Activated CD4-positive, alpha-beta T cell treated with anti-CD3 and anti-CD28 coated beads for 36 hours (primary cell): ENCODE data around the gene CFTR. TPM values are rescaled to one million over a fixed set of nuclear protein-coding genes. Genes with fewer than 3 reads are reported as not detected.

ENCODE experiments used
- ATAC-seq: fragments of 200-7000 bp; cut with Tn5 transposase; one replicate; pipeline ENCODE4 v1.10.0; 2021; ENCODE audit warnings: mild to moderate bottlenecking, moderate library complexity
- CTCF ChIA-PET: fragments of 350-600 bp; sonication (Branson Sonifier 250); formaldehyde crosslinking; loops from one replicate; lab custom pipeline; 2021; ENCODE audit warnings: antibody characterized with exemption; lab: Charles Lee
- POLR2A ChIA-PET: fragments of 350-600 bp; sonication (Branson Sonifier 250); formaldehyde crosslinking; loops from one replicate; lab custom pipeline; 2021; ENCODE audit warnings: antibody characterized with exemption, inconsistent platforms; lab: Charles Lee
- DNase-seq: peaks from one replicate; pipeline ENCODE4 v3.0.0-alpha.2; 2020
- H3K27ac Mint-ChIP-seq: one replicate; pipeline ENCODE4 v1.8.0; 2021; ENCODE audit warnings: mixed read lengths
- H3K27me3 Mint-ChIP-seq: one replicate; pipeline ENCODE4 v1.8.0; 2021; ENCODE audit warnings: mixed read lengths
- H3K36me3 Mint-ChIP-seq: one replicate; pipeline ENCODE4 v1.8.0; 2021; ENCODE audit warnings: low read depth, mixed read lengths
- H3K4me1 Mint-ChIP-seq: one replicate; pipeline ENCODE4 v1.8.0; 2021; ENCODE audit warnings: mixed read lengths
- H3K4me3 Mint-ChIP-seq: one replicate; pipeline ENCODE4 v1.8.0; 2021; ENCODE audit warnings: mild to moderate bottlenecking, moderate library complexity, mixed read lengths
- H3K9me3 Mint-ChIP-seq: one replicate; pipeline ENCODE4 v1.8.0; 2021; ENCODE audit warnings: low read depth, mixed read lengths
- intact Hi-C, 2 experiments: fragments of 100-400 bp; cut with DNase I in 1 of 2; cut with micrococcal nuclease in 1 of 2; formaldehyde crosslinking; loops; one replicate each; pipeline versions ENCODE4 v1.14.2 to v1.15.1; 2022 to 2024; cut with DNase I, micrococcal nuclease
- total RNA-seq, 2 experiments: library from RNA; stranded (reverse); gene quantifications; one replicate each; pipeline ENCODE4 v1.2.3, GENCODE V29; 2021

The CFTR gene
- total RNA-seq, 2 experiments from 2014 or later = not detected

DNA sequence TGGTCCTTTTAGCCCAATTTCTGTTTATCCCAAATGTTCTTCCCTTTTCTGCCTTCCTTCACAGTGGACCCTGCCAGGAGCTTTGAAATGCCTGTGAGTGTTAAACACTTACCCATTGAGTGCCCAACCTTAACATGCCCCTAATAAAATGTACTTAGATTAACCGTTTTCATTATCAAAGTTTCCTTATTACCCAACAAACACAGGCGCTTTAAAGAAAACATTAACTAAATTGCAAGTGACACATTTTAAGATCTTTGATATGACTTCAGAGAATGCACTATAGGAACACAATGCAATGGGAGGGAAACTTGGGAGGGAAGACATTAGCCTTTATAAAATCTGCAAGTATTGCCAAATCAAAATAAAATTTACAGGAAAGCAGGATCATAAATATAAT is 177.0 kb downstream of the CFTR start:
- no peak overlapping the region for H3K27ac Mint-ChIP-seq
- H3K9me3 Mint-ChIP-seq = no peaks in the 10 kb centered on the region
- H3K4me3 Mint-ChIP-seq = no peak overlapping the region
- H3K27me3 Mint-ChIP-seq = no peaks in the 10 kb centered on the region
- ChIA-PET POLR2A (no interaction called here), CTCF (no interaction called here)
- no peaks in the 10 kb centered on the region for H3K4me1 Mint-ChIP-seq
- DNase-seq = no peak
- intact Hi-C loops = no loop called here
- no peak for ATAC-seq
- no peaks in the 10 kb centered on the region for H3K36me3 Mint-ChIP-seq

GRCh38 chr7:117659531-117660011 is 179.7 kb downstream of the CFTR start:
- H3K27me3 Mint-ChIP-seq = peaks cover 1% of the 10 kb centered on the region
- H3K36me3 Mint-ChIP-seq = no peaks in the 10 kb centered on the region
- H3K4me1 Mint-ChIP-seq = no peaks in the 10 kb centered on the region
- ChIA-PET POLR2A (no interaction called here), CTCF (interaction anchor here (0.7 kb wide), 1 partner anchor 279 kb away, joined by 3 read pairs; no protein-coding TSS in a partner anchor)
- no peak overlapping the region for H3K4me3 Mint-ChIP-seq
- intact Hi-C loops = no loop called here
- DNase-seq (no peak), ATAC-seq (no peak)
- H3K9me3 Mint-ChIP-seq = no peaks in the 10 kb centered on the region
- H3K27ac Mint-ChIP-seq = no peak overlapping the region

GRCh38 chr7:117661328-117661727 is 181.5 kb downstream of the CFTR start:
- Mint-ChIP-seq H3K27ac (no peak overlapping the region), H3K4me3 (no peak overlapping the region), H3K36me3 (no peaks in the 10 kb centered on the region), H3K9me3 (no peaks in the 10 kb centered on the region), H3K4me1 (no peaks in the 10 kb centered on the region), H3K27me3 (peaks cover 1% of the 10 kb centered on the region)
- ATAC-seq = no peak
- no peak for DNase-seq
- ChIA-PET POLR2A (interaction anchor here (0.6 kb wide), 1 partner anchor 68 kb away, joined by 3 read pairs; no protein-coding TSS in a partner anchor), CTCF (no interaction called here)
- intact Hi-C loops = no loop called here

GRCh38 chr7:117664047-117664446 is 184.2 kb downstream of the CFTR start:
- DNase-seq (no peak), ATAC-seq (no peak)
- Mint-ChIP-seq H3K9me3 (no peaks in the 10 kb centered on the region), H3K36me3 (no peaks in the 10 kb centered on the region), H3K4me3 (no peak overlapping the region), H3K4me1 (no peaks in the 10 kb centered on the region), H3K27ac (no peak overlapping the region), H3K27me3 (peaks cover 1% of the 10 kb centered on the region)
- intact Hi-C loops = no loop called here
- ChIA-PET CTCF (no interaction called here), POLR2A (no interaction called here)

GRCh38 chr7:117665368-117665767 is 185.5 kb downstream of the CFTR start:
- no peaks in the 10 kb centered on the region for H3K36me3 Mint-ChIP-seq
- H3K9me3 Mint-ChIP-seq = no peaks in the 10 kb centered on the region
- ChIA-PET CTCF (interaction anchor here (0.7 kb wide), 1 partner anchor 1025 kb away, joined by 3 read pairs; no protein-coding TSS in a partner anchor), POLR2A (no interaction called here)
- H3K4me3 Mint-ChIP-seq = no peak overlapping the region
- H3K4me1 Mint-ChIP-seq = no peaks in the 10 kb centered on the region
- ATAC-seq = no peak
- DNase-seq = no peak
- intact Hi-C loops = no loop called here
- H3K27ac Mint-ChIP-seq = no peak overlapping the region
- peaks cover 1% of the 10 kb centered on the region for H3K27me3 Mint-ChIP-seq

DNA sequence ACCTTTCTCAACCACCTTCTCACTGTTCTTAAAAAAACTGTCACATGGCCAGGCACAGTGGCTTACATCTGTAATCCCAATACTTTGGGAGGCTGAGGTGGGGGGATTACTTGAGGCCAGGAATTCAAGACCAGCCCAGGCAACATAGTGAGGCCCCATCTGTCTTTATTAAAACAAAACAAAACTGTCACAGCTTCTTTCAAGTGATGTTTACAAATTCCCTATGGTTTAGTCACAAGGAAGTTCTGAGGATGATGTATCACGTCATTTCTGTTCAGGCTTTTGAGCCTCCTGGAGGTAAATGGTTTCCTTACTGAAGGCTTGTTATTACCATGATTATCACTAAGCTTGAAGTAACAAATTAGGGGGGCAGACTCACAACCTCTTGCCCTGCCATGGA is 186.2 kb downstream of the CFTR start:
- H3K27me3 Mint-ChIP-seq = peaks cover 1% of the 10 kb centered on the region
- ATAC-seq (no peak), DNase-seq (no peak)
- no peaks in the 10 kb centered on the region for H3K36me3 Mint-ChIP-seq
- H3K4me3 Mint-ChIP-seq = no peak overlapping the region
- intact Hi-C loops = no loop called here
- no peak overlapping the region for H3K27ac Mint-ChIP-seq
- H3K9me3 Mint-ChIP-seq = no peaks in the 10 kb centered on the region
- CTCF ChIA-PET = no interaction called here
- H3K4me1 Mint-ChIP-seq = no peaks in the 10 kb centered on the region
- POLR2A ChIA-PET = no interaction called here

GRCh38 chr7:117666689-117667088 is 186.9 kb downstream of the CFTR start:
- Mint-ChIP-seq H3K4me3 (no peak overlapping the region), H3K27me3 (peaks cover 1% of the 10 kb centered on the region), H3K27ac (no peak overlapping the region), H3K9me3 (no peaks in the 10 kb centered on the region), H3K36me3 (no peaks in the 10 kb centered on the region), H3K4me1 (no peaks in the 10 kb centered on the region)
- POLR2A ChIA-PET = no interaction called here
- intact Hi-C loops = no loop called here
- CTCF ChIA-PET = no interaction called here
- ATAC-seq (no peak), DNase-seq (no peak)

DNA sequence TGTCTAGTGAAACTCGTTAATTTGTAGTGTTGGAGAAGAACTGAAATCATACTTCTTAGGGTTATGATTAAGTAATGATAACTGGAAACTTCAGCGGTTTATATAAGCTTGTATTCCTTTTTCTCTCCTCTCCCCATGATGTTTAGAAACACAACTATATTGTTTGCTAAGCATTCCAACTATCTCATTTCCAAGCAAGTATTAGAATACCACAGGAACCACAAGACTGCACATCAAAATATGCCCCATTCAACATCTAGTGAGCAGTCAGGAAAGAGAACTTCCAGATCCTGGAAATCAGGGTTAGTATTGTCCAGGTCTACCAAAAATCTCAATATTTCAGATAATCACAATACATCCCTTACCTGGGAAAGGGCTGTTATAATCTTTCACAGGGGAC is 187.6 kb downstream of the CFTR start:
- no peak overlapping the region for H3K4me3 Mint-ChIP-seq
- no peak overlapping the region for H3K27ac Mint-ChIP-seq
- CTCF ChIA-PET = no interaction called here
- H3K27me3 Mint-ChIP-seq = peaks cover 1% of the 10 kb centered on the region
- H3K9me3 Mint-ChIP-seq = no peaks in the 10 kb centered on the region
- no peaks in the 10 kb centered on the region for H3K4me1 Mint-ChIP-seq
- intact Hi-C loops = no loop called here
- ATAC-seq = no peak
- no peak for DNase-seq
- H3K36me3 Mint-ChIP-seq = no peaks in the 10 kb centered on the region
- POLR2A ChIA-PET = no interaction called here

GRCh38 chr7:117669818-117670217 is 190.0 kb downstream of the CFTR start:
- no peak for DNase-seq
- no peaks in the 10 kb centered on the region for H3K36me3 Mint-ChIP-seq
- no peak overlapping the region for H3K27ac Mint-ChIP-seq
- H3K4me3 Mint-ChIP-seq = no peak overlapping the region
- ChIA-PET CTCF (no interaction called here), POLR2A (no interaction called here)
- no peaks in the 10 kb centered on the region for H3K9me3 Mint-ChIP-seq
- H3K4me1 Mint-ChIP-seq = no peaks in the 10 kb centered on the region
- no peaks in the 10 kb centered on the region for H3K27me3 Mint-ChIP-seq
- no peak for ATAC-seq
- intact Hi-C loops = no loop called here

GRCh38 chr7:117672453-117672852 is 192.6 kb downstream of the CFTR start:
- Mint-ChIP-seq H3K36me3 (no peaks in the 10 kb centered on the region), H3K27ac (no peak overlapping the region), H3K27me3 (no peaks in the 10 kb centered on the region), H3K4me3 (no peak overlapping the region), H3K9me3 (no peaks in the 10 kb centered on the region), H3K4me1 (no peaks in the 10 kb centered on the region)
- ChIA-PET CTCF (no interaction called here), POLR2A (no interaction called here)
- intact Hi-C loops = no loop called here
- ATAC-seq = no peak
- DNase-seq = no peak

DNA sequence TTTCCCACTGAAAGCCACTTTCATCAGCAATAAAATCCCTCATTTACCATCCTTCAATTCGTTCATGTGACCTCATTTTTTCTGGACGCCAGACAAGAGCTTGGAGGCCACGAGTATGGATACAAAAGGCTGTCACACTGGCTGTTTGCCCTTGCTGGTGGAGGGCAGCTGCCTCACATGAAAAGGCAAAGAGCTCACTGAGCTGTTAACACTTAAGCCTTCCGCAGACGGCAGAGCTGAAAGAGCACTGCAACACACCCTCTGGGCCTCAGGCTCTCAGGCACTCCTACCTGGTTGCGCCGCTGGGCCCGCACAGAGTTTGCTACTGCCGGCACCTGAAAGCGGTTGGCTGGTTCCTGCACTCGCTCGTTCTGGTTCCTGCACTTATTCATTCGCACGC is 193.5 kb downstream of the CFTR start:
- Mint-ChIP-seq H3K9me3 (no peaks in the 10 kb centered on the region), H3K4me3 (no peak overlapping the region), H3K27ac (no peak overlapping the region), H3K27me3 (no peaks in the 10 kb centered on the region), H3K36me3 (no peaks in the 10 kb centered on the region), H3K4me1 (no peaks in the 10 kb centered on the region)
- DNase-seq (no peak), ATAC-seq (no peak)
- CTCF ChIA-PET = no interaction called here
- intact Hi-C loops = no loop called here
- POLR2A ChIA-PET = no interaction called here

DNA sequence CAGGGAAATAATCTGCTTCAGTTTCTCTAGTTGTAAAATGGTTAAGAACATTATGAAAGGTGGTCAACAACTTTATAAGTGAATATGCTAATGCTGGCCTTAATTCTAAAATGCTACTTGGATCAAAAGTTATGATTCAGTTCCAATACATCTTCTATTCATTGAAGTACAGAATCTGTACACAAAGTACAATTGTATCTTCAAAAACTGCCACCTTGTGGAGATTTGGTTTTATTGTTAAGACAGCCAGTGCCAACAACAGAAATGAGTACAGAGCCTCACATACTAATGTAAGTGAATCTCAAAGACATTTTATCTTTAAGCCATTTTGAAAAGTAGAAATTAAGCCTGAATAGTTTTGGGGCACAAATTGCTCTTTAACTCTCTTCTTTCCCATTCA is 194.0 kb downstream of the CFTR start:
- Mint-ChIP-seq H3K27me3 (no peaks in the 10 kb centered on the region), H3K27ac (no peak overlapping the region), H3K4me3 (no peak overlapping the region), H3K9me3 (no peaks in the 10 kb centered on the region), H3K4me1 (no peaks in the 10 kb centered on the region), H3K36me3 (no peaks in the 10 kb centered on the region)
- ChIA-PET POLR2A (no interaction called here), CTCF (no interaction called here)
- intact Hi-C loops = no loop called here
- no peak for ATAC-seq
- DNase-seq = no peak

DNA sequence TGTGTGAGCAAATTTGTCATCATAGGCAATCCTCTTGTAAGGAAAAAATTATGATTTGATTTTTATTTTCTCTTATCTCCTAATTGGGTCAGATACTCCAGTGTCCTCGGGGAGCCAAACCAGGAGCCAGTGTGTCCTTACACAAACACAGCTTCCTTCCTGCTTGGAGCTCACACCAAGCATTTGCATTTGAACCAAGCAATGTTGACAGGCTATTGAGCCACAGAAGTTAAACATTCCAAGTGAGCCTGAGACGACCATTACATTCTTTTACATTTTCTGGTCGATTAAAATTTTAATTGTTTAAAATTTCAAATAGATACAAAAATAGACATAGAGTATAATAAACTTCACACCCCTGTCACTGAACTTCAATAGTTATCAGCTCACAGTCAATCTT is 194.8 kb downstream of the CFTR start:
- no peak overlapping the region for H3K27ac Mint-ChIP-seq
- CTCF ChIA-PET = no interaction called here
- H3K9me3 Mint-ChIP-seq = no peaks in the 10 kb centered on the region

More for the DNA sequence above, 194.8 kb downstream of the CFTR start:
- DNase-seq = no peak
- Mint-ChIP-seq H3K4me1 (no peaks in the 10 kb centered on the region), H3K36me3 (no peaks in the 10 kb centered on the region), H3K27me3 (no peaks in the 10 kb centered on the region), H3K4me3 (no peak overlapping the region)
- ATAC-seq = no peak
- intact Hi-C loops = no loop called here
- POLR2A ChIA-PET = no interaction called here
